ENCODE data around the gene DAPK2. TPM values are rescaled to one million over a fixed set of nuclear protein-coding genes. Genes with fewer than 3 reads are reported as not detected.

DAPK2 gene
- total and polyA plus RNA-seq, 9 donors, result 2.9 to 5.9 (median 3.9) TPM

- 13% methylated on average over 1 of the region's 1 CpG for WGBS (ENCODE audit: insufficient coverage)
- H3K27ac ChIP-seq (ENCODE audit: low read length), result no peak overlapping the region
- no peak overlapping the region for H3K4me3 ChIP-seq (ENCODE audit: low read length)
- DNase-seq, result peak; percentile 39
- H3K4me1 ChIP-seq (ENCODE audit: control insufficient read depth, insufficient read depth, low read length), result peaks cover 4% of the 10 kb centered on the region
- H3K9me3 ChIP-seq (replicated peaks; ENCODE audit: control insufficient read depth, low read depth, low read length), result no peaks in the 10 kb centered on the region
- H3K36me3 ChIP-seq (ENCODE audit: control insufficient read depth, insufficient read depth, low read length), result no peaks in the 10 kb centered on the region
- H3K27me3 ChIP-seq (ENCODE audit: control insufficient read depth, insufficient read depth, low read length), result no peaks in the 10 kb centered on the region
These were observed 34.5 kb downstream of the DAPK2 start for GRCh38 chr15:64011736-64012135.

GRCh38 chr15:64010719-64011118, 35.6 kb downstream of the DAPK2 start:
- Histone ChIP-seq H3K4me3 (ENCODE audit: low read length) (no peak overlapping the region), H3K9me3 (replicated peaks; ENCODE audit: control insufficient read depth, low read depth, low read length) (no peaks in the 10 kb centered on the region), H3K27ac (ENCODE audit: low read length) (no peak overlapping the region), H3K4me1 (ENCODE audit: control insufficient read depth, insufficient read depth, low read length) (peaks cover 4% of the 10 kb centered on the region), H3K27me3 (ENCODE audit: control insufficient read depth, insufficient read depth, low read length) (no peaks in the 10 kb centered on the region), H3K36me3 (ENCODE audit: control insufficient read depth, insufficient read depth, low read length) (no peaks in the 10 kb centered on the region)
- WGBS (ENCODE audit: insufficient coverage), result 67% methylated on average over 2 of the region's 3 CpGs
- DNase-seq, result peak; percentile 18

- H3K9me3 ChIP-seq (replicated peaks; ENCODE audit: control insufficient read depth, low read depth, low read length), result no peaks in the 10 kb centered on the region
- H3K27me3 ChIP-seq (ENCODE audit: control insufficient read depth, insufficient read depth, low read length), result no peaks in the 10 kb centered on the region
- peaks cover 4% of the 10 kb centered on the region for H3K4me1 ChIP-seq (ENCODE audit: control insufficient read depth, insufficient read depth, low read length)
- 82% methylated on average over 3 of the region's 4 CpGs for WGBS (ENCODE audit: insufficient coverage)
- DNase-seq, result no peak
- no peak overlapping the region for H3K4me3 ChIP-seq (ENCODE audit: low read length)
- no peaks in the 10 kb centered on the region for H3K36me3 ChIP-seq (ENCODE audit: control insufficient read depth, insufficient read depth, low read length)
- H3K27ac ChIP-seq (ENCODE audit: low read length), result no peak overlapping the region
These were observed 36.5 kb downstream of the DAPK2 start for GRCh38 chr15:64009798-64010261.

- no peak for DNase-seq
- Histone ChIP-seq H3K4me1 (ENCODE audit: control insufficient read depth, insufficient read depth, low read length) (peaks cover 4% of the 10 kb centered on the region), H3K27me3 (ENCODE audit: control insufficient read depth, insufficient read depth, low read length) (no peaks in the 10 kb centered on the region), H3K4me3 (ENCODE audit: low read length) (no peak overlapping the region), H3K27ac (ENCODE audit: low read length) (no peak overlapping the region), H3K36me3 (ENCODE audit: control insufficient read depth, insufficient read depth, low read length) (no peaks in the 10 kb centered on the region), H3K9me3 (replicated peaks; ENCODE audit: control insufficient read depth, low read depth, low read length) (no peaks in the 10 kb centered on the region)
- WGBS (ENCODE audit: insufficient coverage), result 52% methylated on average over 2 of the region's 2 CpGs
These were observed 37.0 kb downstream of the DAPK2 start for GRCh38 chr15:64009241-64009640.

- Histone ChIP-seq H3K9me3 (replicated peaks; ENCODE audit: control insufficient read depth, low read depth, low read length) (no peaks in the 10 kb centered on the region), H3K36me3 (ENCODE audit: control insufficient read depth, insufficient read depth, low read length) (no peaks in the 10 kb centered on the region), H3K27me3 (ENCODE audit: control insufficient read depth, insufficient read depth, low read length) (no peaks in the 10 kb centered on the region), H3K27ac (ENCODE audit: low read length) (no peak overlapping the region), H3K4me3 (ENCODE audit: low read length) (no peak overlapping the region), H3K4me1 (ENCODE audit: control insufficient read depth, insufficient read depth, low read length) (peaks cover 4% of the 10 kb centered on the region)
- DNase-seq, result no peak
These were observed 38.1 kb downstream of the DAPK2 start for GRCh38 chr15:64008177-64008576.

GRCh38 chr15:64006642-64007041, 39.6 kb downstream of the DAPK2 start:
- Histone ChIP-seq H3K36me3 (ENCODE audit: control insufficient read depth, insufficient read depth, low read length) (no peaks in the 10 kb centered on the region), H3K27me3 (ENCODE audit: control insufficient read depth, insufficient read depth, low read length) (no peaks in the 10 kb centered on the region), H3K9me3 (replicated peaks; ENCODE audit: control insufficient read depth, low read depth, low read length) (no peaks in the 10 kb centered on the region), H3K4me3 (ENCODE audit: low read length) (no peak overlapping the region), H3K4me1 (ENCODE audit: control insufficient read depth, insufficient read depth, low read length) (no peaks in the 10 kb centered on the region), H3K27ac (ENCODE audit: low read length) (no peak overlapping the region)
- no CpG with 5 or more reads among the region's 3 CpGs for WGBS (ENCODE audit: insufficient coverage)
- no peak for DNase-seq

- Histone ChIP-seq H3K9me3 (replicated peaks; ENCODE audit: control insufficient read depth, low read depth, low read length) (no peaks in the 10 kb centered on the region), H3K36me3 (ENCODE audit: control insufficient read depth, insufficient read depth, low read length) (no peaks in the 10 kb centered on the region), H3K27me3 (ENCODE audit: control insufficient read depth, insufficient read depth, low read length) (no peaks in the 10 kb centered on the region), H3K27ac (ENCODE audit: low read length) (no peak overlapping the region), H3K4me3 (ENCODE audit: low read length) (no peak overlapping the region), H3K4me1 (ENCODE audit: control insufficient read depth, insufficient read depth, low read length) (peaks cover 1% of the 10 kb centered on the region)
- DNase-seq, result no peak
- WGBS (ENCODE audit: insufficient coverage), result 86% methylated on average over 2 of the region's 5 CpGs
These were observed 41.7 kb downstream of the DAPK2 start for GRCh38 chr15:64004587-64004986.

GRCh38 chr15:64004056-64004455, 42.2 kb downstream of the DAPK2 start:
- Histone ChIP-seq H3K4me1 (ENCODE audit: control insufficient read depth, insufficient read depth, low read length) (peaks cover 7% of the 10 kb centered on the region), H3K9me3 (replicated peaks; ENCODE audit: control insufficient read depth, low read depth, low read length) (no peaks in the 10 kb centered on the region), H3K27ac (ENCODE audit: low read length) (no peak overlapping the region), H3K27me3 (ENCODE audit: control insufficient read depth, insufficient read depth, low read length) (no peaks in the 10 kb centered on the region), H3K36me3 (ENCODE audit: control insufficient read depth, insufficient read depth, low read length) (no peaks in the 10 kb centered on the region), H3K4me3 (ENCODE audit: low read length) (no peak overlapping the region)
- DNase-seq, result no peak
- 80% methylated on average over 1 of the region's 2 CpGs for WGBS (ENCODE audit: insufficient coverage)

- peaks cover 14% of the 10 kb centered on the region for H3K4me1 ChIP-seq (ENCODE audit: control insufficient read depth, insufficient read depth, low read length)
- 67% methylated on average over 2 of the region's 4 CpGs for WGBS (ENCODE audit: insufficient coverage)
- H3K9me3 ChIP-seq (replicated peaks; ENCODE audit: control insufficient read depth, low read depth, low read length), result no peaks in the 10 kb centered on the region
- no peaks in the 10 kb centered on the region for H3K27me3 ChIP-seq (ENCODE audit: control insufficient read depth, insufficient read depth, low read length)
- no peak overlapping the region for H3K27ac ChIP-seq (ENCODE audit: low read length)
- H3K4me3 ChIP-seq (ENCODE audit: low read length), result no peak overlapping the region
- no peaks in the 10 kb centered on the region for H3K36me3 ChIP-seq (ENCODE audit: control insufficient read depth, insufficient read depth, low read length)
- no peak for DNase-seq
These were observed 43.1 kb downstream of the DAPK2 start for GRCh38 chr15:64003182-64003581.

GRCh38 chr15:64001148-64001547, 45.1 kb downstream of the DAPK2 start:
- H3K4me3 ChIP-seq (ENCODE audit: low read length), result no peak overlapping the region
- H3K9me3 ChIP-seq (replicated peaks; ENCODE audit: control insufficient read depth, low read depth, low read length), result no peaks in the 10 kb centered on the region
- no peak overlapping the region for H3K27ac ChIP-seq (ENCODE audit: low read length)
- 61% methylated on average over 2 of the region's 5 CpGs for WGBS (ENCODE audit: insufficient coverage)
- peaks cover 14% of the 10 kb centered on the region for H3K4me1 ChIP-seq (ENCODE audit: control insufficient read depth, insufficient read depth, low read length)
- no peak for DNase-seq
- H3K27me3 ChIP-seq (ENCODE audit: control insufficient read depth, insufficient read depth, low read length), result no peaks in the 10 kb centered on the region
- H3K36me3 ChIP-seq (ENCODE audit: control insufficient read depth, insufficient read depth, low read length), result no peaks in the 10 kb centered on the region
